Transverse colon (tissue), 4 donors: ENCODE measurements around the gene MESD. TPM values are rescaled to one million over a fixed set of nuclear protein-coding genes. Genes with fewer than 3 reads are reported as not detected.

Experiments used
- DNase-seq: peaks from one replicate; pipeline ENCODE4 v3.0.0-alpha.2; 2019
- H3K27ac ChIP-seq, 4 donors: fragments of 200-600 bp; sonication (generic); 2 replicates each; pipeline ENCODE4 v1.5.1; 2016 to 2018; ENCODE audit warnings: inconsistent platforms in 4 of 4
- H3K27me3 ChIP-seq: fragments of 200-600 bp; sonication (generic); 2 replicates; pipeline ENCODE4 v1.5.1; 2017; ENCODE audit warnings: inconsistent platforms
- H3K36me3 ChIP-seq, 4 donors: fragments of 200-600 bp; sonication (generic); 2 replicates each; pipeline ENCODE4 v1.5.1; 2017 to 2019; ENCODE audit warnings: inconsistent platforms in 4 of 4
- H3K4me1 ChIP-seq, 4 donors: fragments of 200-600 bp; sonication (generic); 2 replicates each; pipeline ENCODE4 v1.5.1; 2017 to 2020; ENCODE audit warnings: inconsistent platforms in 4 of 4
- H3K4me3 ChIP-seq, 4 donors: fragments of 200-600 bp; sonication (generic); 1 replicate in 1 of 4; 2 replicates in 3 of 4; pipeline versions ENCODE4 v1.5.1 to v1.6.1; 2017 to 2019; ENCODE audit warnings: inconsistent platforms in 4 of 4
- H3K9me3 ChIP-seq, 2 donors: fragments of 200-600 bp; sonication (generic); 2 replicates each; pipeline ENCODE4 v1.5.1; 2017 to 2019; ENCODE audit warnings: inconsistent platforms in 2 of 2
- EP300 ChIP-seq: sonication (generic); formaldehyde crosslinking; IDR thresholded peaks from one replicate; pipeline ENCODE4 v1.6.1; 2017; ENCODE audit warnings: antibody characterized with exemption, low read depth
- POLR2A ChIP-seq: fragments of 450-650 bp; IDR thresholded peaks from one replicate; pipeline ENCODE4 v1.6.1; 2016; ENCODE audit warnings: antibody characterized with exemption, mild to moderate bottlenecking, moderate library complexity
- POLR2AphosphoS5 ChIP-seq, 3 donors: sonication (generic); formaldehyde crosslinking; IDR thresholded peaks; one replicate each; pipeline ENCODE4 v1.6.1; 2016; ENCODE audit warnings: antibody characterized with exemption in 3 of 3
- WGBS, 2 donors: methylation state at CpG; one replicate each; pipeline ENCODE4 v1.1.5; 2018; ENCODE audit warnings: low coverage in 1 of 2; 5-methylcytosine and 5-hydroxymethylcytosine counted together
- in situ Hi-C, 4 donors: fragments of 200-750 bp; cut with MboI; loops; one replicate each; pipeline versions ENCODE4 v1.15.0 to v1.15.1; 2017; ENCODE audit warnings: low sequenced_read_pairs in 3 of 4, low pct_ligation_motif_present in 1 of 4, low pct_unique_long_range_greater_than_20kb in 1 of 4
- intact Hi-C: fragments of 100-400 bp; cut with DNase I; formaldehyde crosslinking; loops from one replicate; pipeline ENCODE4 v1.15.1; 2023; ENCODE audit warnings: low total_unique reads
- total RNA-seq, 4 donors: library from RNA; depleted of rRNA; stranded (reverse); fragments of >200 nt; gene quantifications; one replicate each; pipeline ENCODE4 v1.1.0, GENCODE V29; 2016
- TF ChIP-seq, protein P1 (sequence below), 5 experiments: fragments of 200-600 bp in 3 of 5; fragments of 450-650 bp in 2 of 5; sonication (generic) in 3 of 5; IDR thresholded peaks; 1 replicate in 2 of 5; 2 replicates in 3 of 5; pipeline ENCODE4 v1.5.1; 2016 to 2017; ENCODE audit warnings: antibody characterized with exemption in 5 of 5, inconsistent platforms in 3 of 5, mild to moderate bottlenecking in 2 of 5, moderate library complexity in 1 of 5

MESD gene
- total RNA-seq, 4 donors from 2014 or later = 15.8 to 39.3 (median 19.2) TPM

- Histone ChIP-seq H3K27me3 (no peaks in the 10 kb centered on the region), H3K27ac (no peak overlapping the region), H3K36me3 (no peaks in the 10 kb centered on the region), H3K9me3 (peaks cover 0 to 4% of the 10 kb centered on the region in 2 donors), H3K4me3 (no peak overlapping the region), H3K4me1 (peaks cover 0 to 17% (median 4%) of the 10 kb centered on the region in 4 donors)
- intact Hi-C loops (no loop called here), in situ Hi-C loops (loop anchor here in 1 of 4 donors (25.0 kb wide), 1 partner anchor 266 kb away; no protein-coding TSS in a partner anchor)
- DNase-seq = no peak
- 95 to 100% methylated on average over 1 of the region's 1 CpG for WGBS, 2 donors
- TF ChIP-seq POLR2A = no peak
- no peak for TF ChIP-seq EP300
- no peak for TF ChIP-seq POLR2AphosphoS5 (IDR thresholded peaks at IDR 0.05)
- TF ChIP-seq, protein P1, sequence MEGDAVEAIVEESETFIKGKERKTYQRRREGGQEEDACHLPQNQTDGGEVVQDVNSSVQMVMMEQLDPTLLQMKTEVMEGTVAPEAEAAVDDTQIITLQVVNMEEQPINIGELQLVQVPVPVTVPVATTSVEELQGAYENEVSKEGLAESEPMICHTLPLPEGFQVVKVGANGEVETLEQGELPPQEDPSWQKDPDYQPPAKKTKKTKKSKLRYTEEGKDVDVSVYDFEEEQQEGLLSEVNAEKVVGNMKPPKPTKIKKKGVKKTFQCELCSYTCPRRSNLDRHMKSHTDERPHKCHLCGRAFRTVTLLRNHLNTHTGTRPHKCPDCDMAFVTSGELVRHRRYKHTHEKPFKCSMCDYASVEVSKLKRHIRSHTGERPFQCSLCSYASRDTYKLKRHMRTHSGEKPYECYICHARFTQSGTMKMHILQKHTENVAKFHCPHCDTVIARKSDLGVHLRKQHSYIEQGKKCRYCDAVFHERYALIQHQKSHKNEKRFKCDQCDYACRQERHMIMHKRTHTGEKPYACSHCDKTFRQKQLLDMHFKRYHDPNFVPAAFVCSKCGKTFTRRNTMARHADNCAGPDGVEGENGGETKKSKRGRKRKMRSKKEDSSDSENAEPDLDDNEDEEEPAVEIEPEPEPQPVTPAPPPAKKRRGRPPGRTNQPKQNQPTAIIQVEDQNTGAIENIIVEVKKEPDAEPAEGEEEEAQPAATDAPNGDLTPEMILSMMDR (IDR thresholded peaks at IDR 0.05) = peak in 4 of 5 experiments; percentile 26 to 38 (median 31)
These were observed 6.6 kb upstream of the MESD start for GRCh38 chr15:80996247-80996646.

GRCh38 chr15:80992441-80992840 is 2.8 kb upstream of the MESD start:
- H3K27me3 ChIP-seq = no peaks in the 10 kb centered on the region

DNA sequence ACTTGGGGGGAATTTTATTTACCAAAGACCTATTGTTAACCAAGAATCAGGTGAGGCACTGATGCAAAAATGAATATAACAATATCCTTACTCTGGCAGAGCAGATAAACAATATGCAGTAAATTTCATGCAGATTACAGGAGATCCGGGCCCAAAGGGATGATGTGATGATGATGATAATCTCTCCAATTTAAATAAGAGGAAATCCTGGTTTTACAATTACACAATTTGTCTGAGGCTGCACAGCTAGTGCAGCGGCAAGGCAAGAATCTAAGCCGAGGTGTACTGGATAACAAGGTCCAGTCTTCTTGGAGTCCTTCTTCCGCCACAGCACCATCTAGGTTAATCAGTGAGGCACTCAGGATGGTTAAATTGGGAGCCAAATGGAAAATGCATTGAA is 2.4 kb upstream of the MESD start:
- Histone ChIP-seq H3K27me3 (no peaks in the 10 kb centered on the region), H3K4me1 (peaks cover 8 to 37% (median 21%) of the 10 kb centered on the region in 4 donors), H3K27ac (peak overlapping the region; percentile 87 to 89 (median 88)), H3K36me3 (no peaks in the 10 kb centered on the region), H3K4me3 (no peak overlapping the region), H3K9me3 (peaks cover 0 to 4% of the 10 kb centered on the region in 2 donors)
- intact Hi-C loops (no loop called here), in situ Hi-C loops (loop anchor here in 1 of 4 donors (25.0 kb wide), 1 partner anchor 270 kb away; no protein-coding TSS in a partner anchor)
- no peak for DNase-seq
- TF ChIP-seq POLR2AphosphoS5 (IDR thresholded peaks at IDR 0.05) (no peak), EP300 (no peak), POLR2A (no peak)
- TF ChIP-seq, protein P1 (IDR thresholded peaks at IDR 0.05) = no peak
- WGBS, 2 donors = 80 to 83% methylated on average over 1 to 4 of the region's 4 CpGs

More at GRCh38 chr15:80992441-80992840, 2.8 kb upstream of the MESD start:
- DNase-seq = no peak
- Histone ChIP-seq H3K9me3 (peaks cover 0 to 4% of the 10 kb centered on the region in 2 donors), H3K36me3 (no peaks in the 10 kb centered on the region), H3K4me1 (peaks cover 8 to 35% (median 21%) of the 10 kb centered on the region in 4 donors), H3K27ac (no peak overlapping the region), H3K4me3 (no peak overlapping the region)
- intact Hi-C loops = no loop called here
- 88 to 100% methylated on average over 1 of the region's 1 CpG for WGBS, 2 donors
- TF ChIP-seq EP300 (no peak), POLR2AphosphoS5 (IDR thresholded peaks at IDR 0.05) (no peak)
- in situ Hi-C loops = loop anchor here in 1 of 4 donors (25.0 kb wide), 1 partner anchor 270 kb away; no protein-coding TSS in a partner anchor

DNA sequence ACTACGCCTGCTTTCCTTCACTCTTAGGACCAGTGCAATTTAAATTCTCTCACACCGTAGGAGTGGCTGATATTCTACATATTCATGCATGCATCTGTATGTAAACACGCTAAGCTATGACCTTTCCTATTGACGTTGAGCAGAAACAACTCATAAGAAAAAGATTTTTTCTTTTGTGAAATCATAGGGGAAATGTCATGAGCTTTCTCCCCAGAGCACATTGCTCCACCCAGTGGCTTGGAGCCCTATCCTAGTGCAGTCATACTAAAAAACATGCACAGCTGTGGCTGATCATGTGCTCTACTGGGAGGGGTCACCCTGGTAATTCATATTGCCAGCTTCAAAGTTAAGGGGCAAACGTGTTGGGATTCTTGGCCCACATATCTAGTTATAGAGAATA is 1.8 kb upstream of the MESD start:
- Histone ChIP-seq H3K27ac (peak overlapping the region; percentile 87 to 89 (median 88)), H3K4me1 (peaks cover 8 to 37% (median 23%) of the 10 kb centered on the region in 4 donors), H3K36me3 (no peaks in the 10 kb centered on the region), H3K27me3 (no peaks in the 10 kb centered on the region), H3K4me3 (no peak overlapping the region), H3K9me3 (peaks cover 0 to 2% of the 10 kb centered on the region in 2 donors)
- intact Hi-C loops = no loop called here
- TF ChIP-seq POLR2A (no peak), POLR2AphosphoS5 (IDR thresholded peaks at IDR 0.05) (peak; percentile 18 to 22 (median 18)), EP300 (no peak)
- in situ Hi-C loops = loop anchor here in 1 of 4 donors (25.0 kb wide), 1 partner anchor 271 kb away; no protein-coding TSS in a partner anchor
- WGBS, 2 donors = 57 to 61% methylated on average over 2 to 5 of the region's 5 CpGs
- peak; percentile 43 for DNase-seq

DNA sequence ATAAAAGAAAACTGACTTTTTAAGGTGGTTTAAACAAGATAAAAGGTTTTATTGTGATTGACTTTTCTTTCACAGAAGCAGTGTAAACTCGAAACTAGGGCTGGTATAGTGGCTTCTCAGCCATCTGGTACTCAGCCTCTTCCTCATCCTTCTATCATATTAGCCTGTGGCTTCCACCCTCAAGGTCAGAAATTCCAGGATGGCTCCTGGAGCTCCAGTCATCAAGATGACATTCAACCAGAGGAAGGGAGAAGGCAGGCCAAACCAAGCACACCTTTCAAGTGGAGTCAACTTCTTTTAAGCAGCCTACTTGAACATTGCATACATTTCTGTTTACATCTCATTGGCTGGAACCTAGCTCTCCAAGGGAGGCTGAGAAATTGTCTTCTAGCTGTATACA is 1.3 kb upstream of the MESD start:
- DNase-seq = no peak
- Histone ChIP-seq H3K27ac (peak overlapping the region; percentile 87 to 89 (median 88)), H3K4me1 (peaks cover 8 to 37% (median 23%) of the 10 kb centered on the region in 4 donors), H3K36me3 (no peaks in the 10 kb centered on the region), H3K27me3 (no peaks in the 10 kb centered on the region), H3K9me3 (no peaks in the 10 kb centered on the region), H3K4me3 (no peak overlapping the region)
- in situ Hi-C loops = loop anchor here in 1 of 4 donors (25.0 kb wide), 1 partner anchor 271 kb away; no protein-coding TSS in a partner anchor
- no peak for TF ChIP-seq POLR2AphosphoS5 (IDR thresholded peaks at IDR 0.05)
- TF ChIP-seq EP300 = no peak
- TF ChIP-seq, protein P1 (IDR thresholded peaks at IDR 0.05) = no peak
- no peak for TF ChIP-seq POLR2A
- intact Hi-C loops = no loop called here
- 50% methylated on average over 1 of the region's 1 CpG for WGBS, 2 donors
